SW480 (cell line): ENCODE data around the gene DLGAP4.

Source experiments
- DNase-seq: peaks from one replicate; pipeline ENCODE4 v3.0.0-alpha.2; 2016; ENCODE audit warnings: low spot score

The DLGAP4 gene

GRCh38 chr20:36569847-36570429 is 263.8 kb downstream of the DLGAP4 start:
- peak; percentile 60 for DNase-seq

DNA sequence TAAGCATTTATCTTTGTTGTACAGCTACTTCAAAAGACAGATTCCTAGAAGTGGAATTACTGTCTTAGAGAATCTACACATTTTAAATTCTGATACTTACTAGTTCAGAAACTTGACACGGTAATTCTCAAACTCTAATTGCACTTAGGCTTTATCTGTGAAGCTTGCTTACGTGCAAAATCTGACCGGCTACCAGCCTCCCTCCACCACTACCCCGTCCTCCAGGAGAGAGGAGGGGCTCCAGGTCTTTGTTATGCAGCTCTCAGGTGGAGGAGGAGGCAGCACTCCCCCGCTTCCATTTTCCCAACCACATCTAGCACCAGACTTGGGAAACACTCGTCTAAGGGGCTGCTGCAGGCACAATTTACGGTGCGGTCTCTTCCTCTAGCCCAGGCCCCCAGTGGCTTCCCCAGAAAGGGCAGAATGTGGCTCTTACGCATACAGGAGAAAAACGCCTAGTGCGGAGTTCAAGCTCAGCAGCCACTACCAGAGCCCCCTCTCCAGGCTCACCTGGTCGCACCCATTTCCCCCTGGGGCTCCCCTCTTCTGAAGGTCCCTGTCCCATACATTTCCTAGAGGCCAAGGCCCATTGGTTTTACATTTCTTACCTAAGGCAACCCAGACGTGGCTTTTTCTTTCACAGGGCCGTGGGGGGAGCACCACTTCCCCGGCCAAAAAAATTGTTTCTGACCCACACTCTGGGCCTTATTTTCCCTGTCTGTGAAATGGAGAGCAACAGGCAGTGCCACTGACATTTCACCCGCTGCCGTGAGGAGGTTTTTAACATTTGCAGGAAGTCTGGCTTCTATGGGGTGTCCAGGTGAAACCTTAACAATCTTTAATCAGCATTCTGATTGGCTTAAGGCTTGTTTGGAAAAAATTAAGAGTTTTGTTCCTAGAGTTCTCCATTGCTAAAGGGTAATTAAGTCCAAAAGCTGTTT is 265.7 kb downstream of the DLGAP4 start:
- no peak for DNase-seq

DNA sequence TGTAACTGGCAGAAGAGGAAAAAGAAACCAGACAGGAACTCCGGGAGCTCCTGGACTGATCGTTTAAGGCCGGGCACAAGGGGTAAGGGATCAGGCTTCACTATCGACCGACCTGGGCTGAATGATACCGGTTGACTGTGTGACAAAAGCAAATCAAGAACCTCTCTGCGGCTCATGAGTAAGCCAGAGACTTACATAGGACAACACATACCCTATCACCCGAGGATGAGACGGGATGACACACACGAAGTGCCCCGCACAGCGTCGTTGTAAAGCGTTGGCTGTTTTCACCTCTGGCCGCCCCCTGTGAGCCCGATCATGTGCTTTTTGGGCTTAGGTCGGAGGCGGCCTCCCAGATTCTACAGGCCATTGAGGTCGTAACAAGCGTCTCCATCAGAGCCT is 266.6 kb downstream of the DLGAP4 start:
- DNase-seq = peak; percentile 18

DNA sequence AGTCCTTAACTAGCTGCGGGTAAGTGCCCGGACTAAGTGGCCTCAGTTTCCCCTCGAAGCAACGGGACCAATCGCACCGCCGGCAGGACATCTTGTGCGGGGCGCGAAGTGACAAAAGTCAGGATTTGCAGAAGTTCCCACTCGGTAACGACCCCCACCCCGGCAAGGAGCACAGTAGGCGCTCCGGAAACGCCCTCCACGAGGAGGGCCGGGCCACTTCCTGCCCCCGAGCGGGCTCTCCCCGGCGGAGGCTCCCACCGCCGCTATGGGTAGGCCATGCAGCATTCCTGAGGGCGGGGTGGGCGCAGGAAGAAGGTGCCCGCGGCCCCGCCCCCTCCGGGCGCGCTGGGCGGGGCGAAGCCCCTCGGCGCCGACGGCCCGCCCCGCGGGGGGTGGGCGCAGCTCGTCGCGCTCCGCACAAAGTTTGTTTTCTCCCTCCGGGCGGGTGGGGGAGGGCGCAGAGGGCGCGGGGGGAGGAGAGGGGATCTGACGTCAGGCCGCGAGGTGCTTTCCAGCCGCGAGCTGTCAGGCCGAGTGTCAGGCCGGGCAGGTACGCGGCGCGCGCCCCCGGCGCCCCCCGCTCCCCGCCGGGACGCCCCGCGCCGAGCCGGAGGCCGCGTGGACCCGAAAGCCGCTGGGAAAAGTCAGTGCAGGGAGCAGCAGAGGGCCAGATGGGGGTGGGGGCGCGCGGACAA is 267.1 kb downstream of the DLGAP4 start, which contains the start of gene TGIF2:
Gene TGIF2, plus strand, starts transcription at position 495 of the 695 bp plus-strand sequence. CDS start 5,178 bp downstream, outside the sequence.
- peak; percentile 90 for DNase-seq

- DNase-seq = no peak
These were observed 267.7 kb downstream of the DLGAP4 start for GRCh38 chr20:36573798-36574365.

DNA sequence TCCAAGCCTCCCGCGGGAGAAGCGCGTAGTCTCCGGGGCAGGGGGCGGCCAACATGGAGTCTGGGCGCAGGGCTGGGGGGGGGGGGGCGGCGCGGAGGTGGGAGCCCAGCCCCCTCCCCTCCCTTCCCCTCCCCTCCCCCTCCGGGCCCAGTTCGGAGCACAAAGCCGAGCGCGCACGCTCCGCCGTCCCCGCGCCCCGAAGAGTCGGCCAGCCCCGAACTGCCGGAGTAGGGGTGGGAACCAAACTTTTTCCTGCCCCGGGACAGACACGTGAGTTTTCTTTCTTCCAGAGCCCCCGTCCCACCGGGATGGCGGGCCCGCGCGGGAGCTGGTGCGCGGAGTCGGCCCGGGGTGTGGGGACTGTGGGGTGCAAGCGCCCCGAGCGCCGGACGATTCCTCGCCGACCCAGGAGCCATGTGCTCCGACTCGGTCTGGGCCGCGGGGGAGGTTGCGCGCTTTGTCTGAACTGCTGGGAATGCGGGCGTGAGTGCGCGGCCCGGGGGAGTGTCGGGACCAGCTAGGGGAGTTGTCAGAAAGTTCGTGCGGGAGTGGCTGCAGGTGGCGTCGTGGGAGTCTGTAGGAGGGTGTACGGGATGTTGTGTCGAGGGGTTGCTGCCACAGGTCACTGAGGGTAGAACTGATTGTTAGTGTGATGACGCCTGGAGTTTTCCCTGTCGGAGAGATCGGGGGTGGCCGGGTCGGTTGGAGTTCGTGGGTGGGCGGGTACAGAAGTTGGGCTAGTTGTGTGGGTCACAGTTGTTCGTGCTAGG is 268.4 kb downstream of the DLGAP4 start:
- peak; percentile 75 for DNase-seq

GRCh38 chr20:36576081-36576445 is 269.9 kb downstream of the DLGAP4 start:
- no peak for DNase-seq
